OCI-LY1 (cell line): ENCODE results near the gene CD4.
A peak's percentile ranks its signal among the peaks of the same experiment; 100 is the strongest.

Experiments used
- CTCF ChIP-seq: fragments of 200-600 bp; sonication (generic), shearing (Covaris generic); IDR thresholded peaks from 2 replicates; pipeline ENCODE4 v1.5.1; 2017; ENCODE audit warnings: mild to moderate bottlenecking, antibody characterized with exemption, low read length, moderate library complexity, mixed read lengths
- EZH2 ChIP-seq: fragments of 200-600 bp; sonication (generic), shearing (Covaris generic); IDR thresholded peaks from 2 replicates; pipeline ENCODE4 v1.8.0; 2017; ENCODE audit warnings: borderline replicate concordance, mixed run types, mild to moderate bottlenecking, antibody characterized with exemption, low read length, moderate library complexity, mixed read lengths

- peak; percentile 86 for TF ChIP-seq CTCF
- TF ChIP-seq EZH2: no peak
Measured at GRCh38 chr12:6825398-6826124, 36.2 kb downstream of the CD4 start.
